Neural progenitor cell (in vitro differentiated cells): ENCODE measurements around the gene CTNNA3.

Source experiments
- CTCF ChIP-seq: fragments of 200-600 bp; sonication (generic); IDR thresholded peaks from 2 replicates; pipeline ENCODE4 v1.5.1; 2017; ENCODE audit warnings: antibody characterized with exemption, mild to moderate bottlenecking
- EZH2phosphoT487 ChIP-seq: fragments of 200-600 bp; sonication (generic); IDR thresholded peaks from 2 replicates; pipeline ENCODE4 v1.6.1; 2017; ENCODE audit warnings: antibody characterized with exemption

GRCh38 chr10:67308912-67309311 lies 387.1 kb downstream of the CTNNA3 start:
- TF ChIP-seq CTCF (no peak), EZH2phosphoT487 (no peak)
